Measurements from ENCODE around the gene LYSMD2.

- TF ChIP-seq CTCF (IDR thresholded peaks at IDR 0.05) = peak; percentile 85
- TF ChIP-seq EZH2phosphoT487 (IDR thresholded peaks at IDR 0.05) = no peak
- TF ChIP-seq EZH2 (IDR thresholded peaks at IDR 0.05) = no peak
These were observed 39.6 kb upstream of the LYSMD2 start for GRCh38 chr15:51776952-51777569.

Data from neural progenitor cell (in vitro differentiated cells).